Heart right ventricle (tissue), 16 donors: ENCODE data around the gene CEND1. TPM values are rescaled to one million over a fixed set of nuclear protein-coding genes. Genes with fewer than 3 reads are reported as not detected.

Source experiments
- ATAC-seq, 8 donors: fragments of 200-7000 bp; cut with Tn5 transposase; one replicate each; pipeline ENCODE4 v1.9.1; 2020; ENCODE audit warnings: mild to moderate bottlenecking in 8 of 8, moderate library complexity in 8 of 8, moderate number of reproducible peaks in 1 of 8
- DNase-seq, 2 donors: peaks; one replicate each; pipeline ENCODE4 v3.0.0-alpha.2; 2020
- H3K27ac ChIP-seq, 10 donors: fragments of 200-600 bp; sonication (generic) in 2 of 10; one replicate each; pipeline versions ENCODE4 v1.5.0 to v1.8.0; 2020 to 2022; ENCODE audit warnings: mild to moderate bottlenecking in 3 of 10
- H3K27me3 ChIP-seq, 7 donors: fragments of 200-600 bp; one replicate each; pipeline ENCODE4 v1.8.0; 2021 to 2022; ENCODE audit warnings: mild to moderate bottlenecking in 2 of 7
- H3K36me3 ChIP-seq, 9 donors: fragments of 200-600 bp; sonication (generic) in 1 of 9; one replicate each; pipeline versions ENCODE4 v1.5.0 to v1.8.0; 2020 to 2022; ENCODE audit warnings: mild to moderate bottlenecking in 2 of 9
- H3K4me1 ChIP-seq, 9 donors: fragments of 200-600 bp; sonication (generic) in 1 of 9; one replicate each; pipeline versions ENCODE4 v1.5.0 to v1.8.0; 2020 to 2022; ENCODE audit warnings: mild to moderate bottlenecking in 4 of 9
- H3K4me3 ChIP-seq, 10 donors: fragments of 200-600 bp; sonication (generic) in 2 of 10; one replicate each; pipeline versions ENCODE4 v1.5.0 to v1.8.0; 2020 to 2022; ENCODE audit warnings: mild to moderate bottlenecking in 7 of 10, moderate library complexity in 2 of 10
- H3K9me3 ChIP-seq, 11 donors: fragments of 200-600 bp in 10 of 11; sonication (generic) in 2 of 11; one replicate each; pipeline versions ENCODE4 v1.5.0 to v1.8.0; 2013 to 2022; ENCODE audit warnings: mild to moderate bottlenecking in 2 of 11, control low read depth in 1 of 11, moderate library complexity in 1 of 11
- CTCF ChIP-seq, 9 donors: fragments of 200-600 bp; sonication (generic) in 2 of 9; IDR thresholded peaks; one replicate each; pipeline versions ENCODE4 v1.5.0 to v1.8.0; 2021 to 2022; ENCODE audit warnings: antibody characterized with exemption in 9 of 9, mild to moderate bottlenecking in 5 of 9, moderate library complexity in 1 of 9
- WGBS, 2 donors: extraction: QIAGEN DNeasy Blood & Tissue Kit; methylation state at CpG; one replicate each; pipeline ENCODE4 v1.1.7; 2013; ENCODE audit warnings: inconsistent platforms in 1 of 2; 5-methylcytosine and 5-hydroxymethylcytosine counted together
- intact Hi-C, 10 donors: fragments of 100-400 bp; cut with DNase I; formaldehyde crosslinking; loops; one replicate each; pipeline versions ENCODE4 v1.11.1 to v1.14.2; 2022
- polyA plus RNA-seq, 2 donors: library from polyadenylated mRNA; stranded (reverse); fragments of 200-250 nt; gene quantifications; one replicate each; pipeline ENCODE4 v1.2.3, GENCODE V29; 2013
- total RNA-seq, 10 donors: library from RNA; stranded (reverse); fragmentation: NEBNext Ultra II Directional in 3 of 10; extraction: Animal tissue kit (Norgen Biotek cat#: 25700) in 3 of 10; gene quantifications; one replicate each; pipeline versions ENCODE4 v1.2.1 to v1.2.4, GENCODE V29; 2021 to 2023
- donor health status: Arrhythmogenic right ventricular cardiomyopathy.
- donor health status: ischemic (EF 13 %, LVEDD 7.1; RV severe dilation, severe dysfunction).
- donor health status: healthy with polysubstance abuse.
- donor health status: DM: no; HTN: yes; CAD: no.
- donor health status: DM: no; HTN: no; CAD: no.
- donor health status: ischemic (EF 25% LVEDD 6.9; RV normal size, moderate dysfunction).
- donor health status: ischemic (EF 25% LVEDD 5.7; RV mildly dilated, moderate dysfunction).
- donor health status: healthy.
- donor health status: DM: yes; HTN: yes; CAD: no.
- donor health status: Ischemic cardiomyopathy.
- donor health status: ischemic (EF 35%, LVEDD 5.7; RV mildly dilated, moderate dysfunction).
- donor health status: nonischemic (EF 11% LVEDD 7.7; RV severe dilation, severe dysfunction).
- donor health status: DM: yes; HTN: yes; CAD: no.
- donor health status: PGD.
- donor health status: ischemic (EF 29% LVEDD 5.4; RV normal size, mild dysfunction).
- donor health status: nonischemic (EF 23%, LVEDD 6.1; RV moderate dilation, normal function).

The CEND1 gene
- total and polyA plus RNA-seq, 12 donors, result 0.22 to 0.80 (median 0.53) TPM; not detected in 1

- peak in 1 of 2 donors; percentile 13 for DNase-seq
- WGBS, 2 donors, result 66 to 74% methylated on average over 18 of the region's 18 CpGs
Observed at GRCh38 chr11:790721-791564, 1.1 kb upstream of the CEND1 start.

GRCh38 chr11:788953-789940, 643 bp downstream of the CEND1 start:
- no peak for TF ChIP-seq CTCF (IDR thresholded peaks at IDR 0.05)
- peaks cover 0 to 31% (median 25%) of the 10 kb centered on the region in 7 donors for H3K27me3 ChIP-seq
- H3K4me3 ChIP-seq, result peak overlapping the region in 3 of 10 donors; percentile 3 to 26 (median 5)
- ATAC-seq, result no peak
- peaks cover 0 to 24% (median 0%) of the 10 kb centered on the region in 9 donors for H3K36me3 ChIP-seq
- peaks cover 0 to 5% (median 0%) of the 10 kb centered on the region in 9 donors for H3K4me1 ChIP-seq
- H3K27ac ChIP-seq, result no peak overlapping the region
- no peaks in the 10 kb centered on the region for H3K9me3 ChIP-seq
- no peak for DNase-seq
- intact Hi-C loops, result no loop called here
- WGBS, 2 donors, result 37 to 40% methylated on average over 27 to 31 of the region's 31 CpGs

More at GRCh38 chr11:790721-791564, 1.1 kb upstream of the CEND1 start:
- Histone ChIP-seq H3K27me3 (peaks cover 0 to 31% (median 25%) of the 10 kb centered on the region in 7 donors), H3K27ac (no peak overlapping the region), H3K4me1 (peaks cover 5 to 20% (median 10%) of the 10 kb centered on the region in 9 donors), H3K4me3 (no peak overlapping the region), H3K9me3 (no peaks in the 10 kb centered on the region), H3K36me3 (peaks cover 0 to 24% (median 0%) of the 10 kb centered on the region in 9 donors)
- no peak for ATAC-seq
- no peak for TF ChIP-seq CTCF (IDR thresholded peaks at IDR 0.05)
- intact Hi-C loops, result no loop called here

- TF ChIP-seq CTCF (IDR thresholded peaks at IDR 0.05), result no peak
- DNase-seq (no peak), ATAC-seq (no peak)
- no peak overlapping the region for H3K4me3 ChIP-seq
- peaks cover 0 to 31% (median 25%) of the 10 kb centered on the region in 7 donors for H3K27me3 ChIP-seq
- no peak overlapping the region for H3K27ac ChIP-seq
- H3K4me1 ChIP-seq, result peaks cover 0 to 14% (median 9%) of the 10 kb centered on the region in 9 donors
- 71 to 81% methylated on average over 28 of the region's 28 CpGs for WGBS, 2 donors
- H3K36me3 ChIP-seq, result peaks cover 0 to 16% (median 0%) of the 10 kb centered on the region in 9 donors
- intact Hi-C loops, result no loop called here
- H3K9me3 ChIP-seq, result no peaks in the 10 kb centered on the region
Observed at GRCh38 chr11:788009-788640, 1.8 kb downstream of the CEND1 start.
